ENCODE results near the gene KCNK6.

Gene KCNK6

DNA sequence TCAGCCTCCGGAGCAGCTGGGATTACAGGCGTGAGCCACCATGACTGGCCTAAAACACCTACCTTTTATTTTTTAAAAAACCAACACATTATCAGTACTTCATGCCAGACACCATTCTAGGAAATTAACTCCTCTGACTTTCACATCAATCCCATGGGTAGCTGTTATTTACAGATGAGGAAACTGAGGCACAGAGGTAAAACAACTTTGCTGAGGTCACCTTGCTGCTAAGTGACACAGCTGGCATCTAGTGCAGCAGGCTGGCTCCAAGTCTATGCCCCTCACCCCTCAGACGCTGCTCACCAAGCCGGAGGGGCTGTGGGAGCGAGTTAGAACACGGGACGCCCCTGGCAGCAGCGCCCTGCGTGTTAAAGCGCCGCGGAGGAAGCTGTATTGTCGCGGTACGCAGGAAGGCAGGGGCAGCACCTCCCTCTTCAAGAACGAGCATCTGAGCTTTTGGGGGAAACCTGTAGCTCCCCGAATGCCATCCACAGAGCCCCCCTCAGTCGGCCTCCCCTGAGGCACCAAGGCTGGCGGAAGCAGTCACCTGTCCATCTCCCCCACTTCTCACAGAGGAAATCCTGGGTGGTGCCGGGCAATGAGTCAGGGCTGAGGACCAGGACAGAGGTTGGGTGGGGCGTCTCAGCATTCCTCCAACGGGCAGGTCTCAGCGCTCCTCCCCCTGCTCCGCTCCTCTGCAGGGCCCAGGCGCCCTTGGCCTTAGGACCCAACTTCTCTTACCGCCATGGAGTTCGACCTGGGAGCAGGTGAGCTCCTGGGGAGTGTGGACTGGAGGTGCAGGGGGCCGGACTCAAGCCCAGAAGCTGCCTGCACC lies 15.9 kb upstream of the KCNK6 start, which contains the start of gene C19orf33:
C19orf33 (plus strand) TSS at position 735 of the 835 bp plus-strand sequence; CDS start at position 746, 11 bp downstream.
- peaks cover 5% of the 10 kb centered on the region for H3K36me3 ChIP-seq (ENCODE audit: control insufficient read depth, insufficient read depth, low read length)
- no peaks in the 10 kb centered on the region for H3K27me3 ChIP-seq (replicated peaks; ENCODE audit: control insufficient read depth, insufficient read depth, low read length)
- no peak for DNase-seq (ENCODE audit: extremely low read depth, insufficient read length)
- no peak within 1 kb of the TSS for H3K4me3 ChIP-seq (replicated peaks; ENCODE audit: low read depth, low read length)
- TF ChIP-seq, protein P1, sequence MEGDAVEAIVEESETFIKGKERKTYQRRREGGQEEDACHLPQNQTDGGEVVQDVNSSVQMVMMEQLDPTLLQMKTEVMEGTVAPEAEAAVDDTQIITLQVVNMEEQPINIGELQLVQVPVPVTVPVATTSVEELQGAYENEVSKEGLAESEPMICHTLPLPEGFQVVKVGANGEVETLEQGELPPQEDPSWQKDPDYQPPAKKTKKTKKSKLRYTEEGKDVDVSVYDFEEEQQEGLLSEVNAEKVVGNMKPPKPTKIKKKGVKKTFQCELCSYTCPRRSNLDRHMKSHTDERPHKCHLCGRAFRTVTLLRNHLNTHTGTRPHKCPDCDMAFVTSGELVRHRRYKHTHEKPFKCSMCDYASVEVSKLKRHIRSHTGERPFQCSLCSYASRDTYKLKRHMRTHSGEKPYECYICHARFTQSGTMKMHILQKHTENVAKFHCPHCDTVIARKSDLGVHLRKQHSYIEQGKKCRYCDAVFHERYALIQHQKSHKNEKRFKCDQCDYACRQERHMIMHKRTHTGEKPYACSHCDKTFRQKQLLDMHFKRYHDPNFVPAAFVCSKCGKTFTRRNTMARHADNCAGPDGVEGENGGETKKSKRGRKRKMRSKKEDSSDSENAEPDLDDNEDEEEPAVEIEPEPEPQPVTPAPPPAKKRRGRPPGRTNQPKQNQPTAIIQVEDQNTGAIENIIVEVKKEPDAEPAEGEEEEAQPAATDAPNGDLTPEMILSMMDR (IDR thresholded peaks at IDR 0.05; ENCODE audit: insufficient read depth, low read length, poor library complexity, severe bottlenecking) = no peak

DNA sequence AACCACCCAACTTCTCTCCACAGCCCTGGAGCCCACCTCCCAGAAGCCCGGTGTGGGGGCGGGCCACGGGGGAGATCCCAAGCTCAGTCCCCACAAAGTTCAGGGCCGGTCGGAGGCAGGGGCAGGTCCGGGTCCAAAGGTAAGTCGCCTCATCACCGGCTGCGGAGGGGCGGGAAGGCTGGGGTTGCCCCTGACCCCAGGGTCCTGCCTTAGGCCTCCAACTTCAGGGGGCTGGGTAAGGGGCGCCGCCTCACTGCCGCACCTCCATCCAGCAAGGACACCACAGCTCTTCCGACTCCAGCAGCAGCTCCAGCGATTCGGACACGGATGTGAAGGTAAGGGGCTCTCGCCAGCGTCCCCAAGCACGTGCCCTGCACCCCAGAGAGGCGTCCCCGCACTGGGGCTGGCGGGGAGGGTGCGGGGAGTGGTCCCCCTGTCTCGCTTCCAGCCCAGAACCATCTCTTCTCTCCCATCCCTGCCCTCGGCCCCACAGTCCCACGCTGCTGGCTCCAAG lies 15.2 kb upstream of the KCNK6 start:
- no peaks in the 10 kb centered on the region for H3K27me3 ChIP-seq (replicated peaks; ENCODE audit: control insufficient read depth, insufficient read depth, low read length)
- TF ChIP-seq, protein P1 (IDR thresholded peaks at IDR 0.05; ENCODE audit: insufficient read depth, low read length, poor library complexity, severe bottlenecking) = no peak
- H3K4me3 ChIP-seq (replicated peaks; ENCODE audit: low read depth, low read length) = no peak overlapping the region
- DNase-seq (ENCODE audit: extremely low read depth, insufficient read length) = no peak
- peaks cover 10% of the 10 kb centered on the region for H3K36me3 ChIP-seq (ENCODE audit: control insufficient read depth, insufficient read depth, low read length)

- H3K27me3 ChIP-seq (replicated peaks; ENCODE audit: control insufficient read depth, insufficient read depth, low read length) = no peaks in the 10 kb centered on the region
- no peak for DNase-seq (ENCODE audit: extremely low read depth, insufficient read length)
- peaks cover 12% of the 10 kb centered on the region for H3K36me3 ChIP-seq (ENCODE audit: control insufficient read depth, insufficient read depth, low read length)
- H3K4me3 ChIP-seq (replicated peaks; ENCODE audit: low read depth, low read length) = no peak overlapping the region
- TF ChIP-seq, protein P1 (IDR thresholded peaks at IDR 0.05; ENCODE audit: insufficient read depth, low read length, poor library complexity, severe bottlenecking) = no peak
Measured at GRCh38 chr19:38304866-38305429, 14.7 kb upstream of the KCNK6 start.

GRCh38 chr19:38306236-38306635 lies 13.4 kb upstream of the KCNK6 start:
- TF ChIP-seq, protein P1 (IDR thresholded peaks at IDR 0.05; ENCODE audit: insufficient read depth, low read length, poor library complexity, severe bottlenecking) = no peak
- Histone ChIP-seq H3K4me3 (replicated peaks; ENCODE audit: low read depth, low read length) (no peak overlapping the region), H3K27me3 (replicated peaks; ENCODE audit: control insufficient read depth, insufficient read depth, low read length) (no peaks in the 10 kb centered on the region), H3K36me3 (ENCODE audit: control insufficient read depth, insufficient read depth, low read length) (peaks cover 12% of the 10 kb centered on the region)
- DNase-seq (ENCODE audit: extremely low read depth, insufficient read length) = no peak

- TF ChIP-seq, protein P1 (IDR thresholded peaks at IDR 0.05; ENCODE audit: insufficient read depth, low read length, poor library complexity, severe bottlenecking) = no peak
- Histone ChIP-seq H3K4me3 (replicated peaks; ENCODE audit: low read depth, low read length) (no peak overlapping the region), H3K36me3 (ENCODE audit: control insufficient read depth, insufficient read depth, low read length) (peaks cover 12% of the 10 kb centered on the region), H3K27me3 (replicated peaks; ENCODE audit: control insufficient read depth, insufficient read depth, low read length) (no peaks in the 10 kb centered on the region)
- no peak for DNase-seq (ENCODE audit: extremely low read depth, insufficient read length)
Measured at GRCh38 chr19:38307076-38307475, 12.6 kb upstream of the KCNK6 start.

Data from GM06990 (cell line).